K562 (cell line): ENCODE measurements around the gene AURKB. TPM values are rescaled to one million over a fixed set of nuclear protein-coding genes. Genes with fewer than 3 reads are reported as not detected.

Experiments
- ATF6 ChIP-seq: sonication (generic); formaldehyde crosslinking; IDR thresholded peaks from 2 replicates; pipeline ENCODE4 v1.4.0; 2020; ENCODE audit warnings: mild to moderate bottlenecking, missing genetic modification reagents
- CCNT2 ChIP-seq: IDR thresholded peaks from 2 replicates; pipeline ENCODE4 v1.6.1; 2011; ENCODE audit warnings: borderline replicate concordance, low read depth, mild to moderate bottlenecking, moderate library complexity, mixed read lengths, low read length; ENCODE audit not compliant: insufficient read length; ENCODE audit errors: extremely low read depth
- KLF10 ChIP-seq: fragments of 250-450 bp; sonication (Bioruptor Pico); IDR thresholded peaks from 2 replicates; pipeline ENCODE4 v1.6.1; 2021; ENCODE audit warnings: matching md5 sums
- MYC ChIP-seq, 2 experiments: fragments of 250-450 bp in 1 of 2; sonication (Bioruptor Pico) in 1 of 2; IDR thresholded peaks; 2 replicates each; pipeline versions ENCODE4 v1.5.1 to v1.6.1; 2012 to 2021; ENCODE audit warnings: low read depth in 2 of 2, borderline replicate concordance in 1 of 2, improper control_type of control experiment in 1 of 2, low read length in 1 of 2, mild to moderate bottlenecking in 1 of 2, moderate library complexity in 1 of 2
- TSHZ1 ChIP-seq: fragments of 250-450 bp; sonication (Bioruptor Pico); IDR thresholded peaks from 2 replicates; pipeline ENCODE4 v1.4.0; 2020; ENCODE audit warnings: mild to moderate bottlenecking, moderate library complexity
- ZBTB40 ChIP-seq, 2 experiments: fragments of 450-650 bp in 1 of 2; sonication (generic) in 1 of 2; formaldehyde crosslinking in 1 of 2; IDR thresholded peaks; 2 replicates each; pipeline versions ENCODE4 v1.7.1 to v1.9.0; 2016 to 2022; ENCODE audit warnings: inconsistent platforms in 1 of 2, mild to moderate bottlenecking in 1 of 2, missing genetic modification reagents in 1 of 2
- ZNF133 ChIP-seq: fragments of 250-450 bp; sonication (Bioruptor Pico); IDR thresholded peaks from 2 replicates; pipeline ENCODE4 v1.4.0; 2020; ENCODE audit warnings: mild to moderate bottlenecking
- ZNF655 ChIP-seq: fragments of 250-450 bp; sonication (Bioruptor Pico); IDR thresholded peaks from 2 replicates; pipeline ENCODE4 v1.5.0; 2021
- polyA plus RNA-seq, 8 experiments: library from polyadenylated mRNA; depleted of rRNA in 4 of 8; stranded (reverse) in 5 of 8; unstranded in 3 of 8; fragments of >200 nt; fragmentation: Nextera tagmentation in 2 of 8; fragmentation: Illumina TruSeq in 1 of 8; extraction: Ambion mirVana in 2 of 8; extraction: Trizol in 1 of 8; gene quantifications; 2 replicates each; pipeline versions ENCODE4 v1.2.1 to v1.2.3, GENCODE V29; 2011 to 2014; ENCODE audit warnings: inconsistent platforms in 1 of 8, missing spikeins in 1 of 8
- total RNA-seq, 7 experiments: library from RNA; depleted of rRNA in 6 of 7; stranded (reverse); fragments of >200 nt in 6 of 7; fragmentation: Illumina TruSeq in 2 of 7; extraction: Trizol in 2 of 7; gene quantifications; 2 replicates each; pipeline versions ENCODE4 v1.2.1 to v1.2.3, GENCODE V29; 2011 to 2021; ENCODE audit warnings: low replicate concordance in 1 of 7

The AURKB gene
- total and polyA plus RNA-seq, 9 of the 15 experiments (the other 6 are each of a cell fraction or from before 2014, with no cell fraction given): 27.2 to 114 (median 74.8) TPM

- TF ChIP-seq ZBTB40 (IDR thresholded peaks at IDR 0.05) (peak; percentile 39), ZBTB40 (CRISPR knock-in tag; IDR thresholded peaks at IDR 0.05) (no peak), ZNF655 (CRISPR knock-in tag) (peak; percentile 95), ATF6 (CRISPR knock-in tag) (no peak), KLF10 (peak; percentile 95), CCNT2 (peak; percentile 77), MYC (IDR thresholded peaks at IDR 0.05; ENCODE audit: low read depth, low read length) (no peak), MYC (CRISPR knock-in tag; IDR thresholded peaks at IDR 0.05; ENCODE audit: borderline replicate concordance, low read depth) (no peak), TSHZ1 (CRISPR knock-in tag) (0 out of 2 replicates have a peak, but pooled peaks have one; percentile 58), ZNF133 (CRISPR knock-in tag) (no peak)
These were observed 37.1 kb downstream of the AURKB start (continued) for GRCh38 chr17:8173056-8173870.
